HepG2 (cell line): Measurements from ENCODE around the gene BEGAIN. TPM values are rescaled to one million over a fixed set of nuclear protein-coding genes. Genes with fewer than 3 reads are reported as not detected.
A peak's percentile ranks its signal among the peaks of the same experiment; 100 is the strongest.

ENCODE experiments used
- ATAC-seq: fragments of 200-7000 bp; cut with Tn5 transposase; 3 replicates; pipeline ENCODE4 v1.9.1; 2020; ENCODE audit warnings: mild to moderate bottlenecking, moderate library complexity
- BruUV-seq: library from RNA; stranded (reverse); fragments of 400-500 nt; replicated peaks from 2 replicates; lab custom pipeline; 2021; lab: Mats Ljungman, UMichigan
- CTCF ChIA-PET: fragments of 300-600 bp; formaldehyde crosslinking; extraction: SDS; loops from one replicate; lab custom pipeline; 2021; ENCODE audit warnings: low total read pairs, inconsistent platforms, low intra/inter-chr PET ratio; lab: Yijun Ruan, JAX
- POLR2A ChIA-PET: fragments of 350-600 bp; sonication (Branson Sonifier 250); formaldehyde crosslinking; loops from one replicate; lab custom pipeline; 2020; ENCODE audit warnings: antibody characterized with exemption, inconsistent platforms; lab: Yijun Ruan, JAX
- DNase-seq: peaks from one replicate; pipeline ENCODE4 v3.0.0-alpha.2; 2015; ENCODE audit warnings: low spot score
- FAIRE-seq: peaks from 3 replicates; lab custom pipeline; 2011; peaks lifted over from hg19 to GRCh38; lab: Jason Lieb, UNC
- H2AFZ ChIP-seq: one replicate; pipeline ENCODE4 v1.6.1; 2011; ENCODE audit warnings: low read length, inconsistent platforms
- H3K27ac ChIP-seq: fragments of 300-600 bp; 3 replicates; pipeline ENCODE4 v1.8.0; 2011; ENCODE audit warnings: mixed run types, mild to moderate bottlenecking, mixed read lengths, low read length, inconsistent platforms; ENCODE audit not compliant: insufficient read depth; ENCODE audit errors: extremely low read length
- H3K27me3 ChIP-seq, 2 experiments: fragments of 200-600 bp in 1 of 2; 2 replicates in 1 of 2; 3 replicates in 1 of 2; pipeline versions ENCODE4 v1.6.0 to v1.8.0; 2011; ENCODE audit warnings: low read length in 2 of 2, mild to moderate bottlenecking in 2 of 2, moderate library complexity in 2 of 2, inconsistent platforms in 1 of 2; ENCODE audit not compliant: insufficient read depth in 2 of 2, control insufficient read depth in 1 of 2
- H3K36me3 ChIP-seq, 2 experiments: fragments of 200-600 bp in 1 of 2; replicated peaks in 1 of 2; 2 replicates in 1 of 2; 3 replicates in 1 of 2; pipeline versions ENCODE4 v1.5.1 to v1.8.0; 2011; ENCODE audit warnings: low read length in 2 of 2, inconsistent platforms in 1 of 2; ENCODE audit not compliant: insufficient read depth in 2 of 2, control insufficient read depth in 1 of 2
- H3K4me1 ChIP-seq: 2 replicates; pipeline ENCODE4 v1.5.1; 2012; ENCODE audit warnings: low read length, inconsistent platforms; ENCODE audit not compliant: insufficient read depth
- H3K4me2 ChIP-seq: 2 replicates; pipeline ENCODE4 v1.6.0; 2011; ENCODE audit warnings: low read depth, low read length, inconsistent platforms
- H3K4me3 ChIP-seq, 3 experiments: fragments of 200-600 bp in 1 of 3; sonication (generic), shearing (Covaris generic) in 1 of 3; replicated peaks in 1 of 3; 2 replicates each; pipeline ENCODE4 v1.5.1; 2011 to 2016; ENCODE audit warnings: low read length in 3 of 3, inconsistent platforms in 2 of 3, low read depth in 2 of 3, mild to moderate bottlenecking in 2 of 3, control low read depth in 1 of 3, mixed read lengths in 1 of 3; ENCODE audit not compliant: insufficient read depth in 1 of 3
- H3K79me2 ChIP-seq: one replicate; pipeline ENCODE4 v1.6.1; 2011; ENCODE audit warnings: low read length, inconsistent platforms; ENCODE audit not compliant: insufficient read depth
- H3K9ac ChIP-seq: 2 replicates; pipeline ENCODE4 v1.6.0; 2011; ENCODE audit warnings: mild to moderate bottlenecking, low read depth, low read length, inconsistent platforms; ENCODE audit not compliant: insufficient read depth
- H3K9me3 ChIP-seq: 2 replicates; pipeline ENCODE4 v1.5.1; 2012; ENCODE audit warnings: mild to moderate bottlenecking, low read length
- H4K20me1 ChIP-seq: 2 replicates; pipeline ENCODE4 v1.6.0; 2011; ENCODE audit warnings: inconsistent platforms, mild to moderate bottlenecking, low read length, moderate library complexity; ENCODE audit not compliant: insufficient read depth
- SP2 ChIP-seq: sonication (generic); formaldehyde crosslinking; IDR thresholded peaks from 2 replicates; pipeline ENCODE4 v1.5.1; 2020; ENCODE audit warnings: mild to moderate bottlenecking, missing genetic modification reagents
- ZNF720 ChIP-seq: sonication (generic); formaldehyde crosslinking; IDR thresholded peaks from 2 replicates; pipeline ENCODE4 v1.4.0; 2020; ENCODE audit warnings: missing genetic modification reagents
- ZNF768 ChIP-seq: sonication (generic); formaldehyde crosslinking; IDR thresholded peaks from 2 replicates; pipeline ENCODE4 v1.4.0; 2020; ENCODE audit warnings: missing genetic modification reagents
- WGBS: methylation state at CpG from one replicate; pipeline ENCODE4 v1.1.6; 2017; ENCODE audit warnings: low lambda C conversion rate; 5-methylcytosine and 5-hydroxymethylcytosine counted together
- in situ Hi-C: cut with HindIII; loops from 2 replicates; pipeline ENCODE4 v1.10.0; 2017; ENCODE audit warnings: low pct_unique_long_range_greater_than_20kb; ENCODE audit not compliant: extremely low pct_ligation_motif_present
- intact Hi-C: fragments of 100-400 bp; cut with micrococcal nuclease; formaldehyde crosslinking; loops from one replicate; pipeline ENCODE4 v1.10.0; 2022; ENCODE audit not compliant: unreplicated experiment
- polyA plus RNA-seq, 8 experiments: library from polyadenylated mRNA; depleted of rRNA in 3 of 8; stranded (reverse) in 7 of 8; unstranded in 1 of 8; fragments of >200 nt; fragmentation: Illumina TruSeq in 4 of 8; extraction: Trizol in 4 of 8; gene quantifications; 2 replicates each; pipeline versions ENCODE4 v1.2.1 to v1.2.3, GENCODE V29; 2011 to 2016; ENCODE audit warnings: low read depth in 4 of 8, missing spikeins in 1 of 8, mixed read lengths in 1 of 8; ENCODE audit not compliant: insufficient read depth in 1 of 8
- total RNA-seq, 5 experiments: library from RNA; depleted of rRNA; stranded (reverse); fragments of >200 nt; fragmentation: Illumina TruSeq; extraction: Trizol; gene quantifications; 2 replicates each; pipeline ENCODE4 v1.2.3, GENCODE V29; 2016; ENCODE audit warnings: low read depth in 1 of 5

The BEGAIN gene
- total and polyA plus RNA-seq, 2 of the 13 experiments (the other 11 are each of a cell fraction or from before 2014, with no cell fraction given) = not detected

- CTCF ChIA-PET = no interaction called here
- H3K4me3 ChIP-seq = no peak overlapping the region
- no peak overlapping the region for H3K27ac ChIP-seq
- no peak overlapping the region for H3K9ac ChIP-seq
- H3K79me2 ChIP-seq = no peaks in the 10 kb centered on the region
- DNase-seq = no peak
- peak; percentile 35; the same call in 2 of the 3 replicates for ATAC-seq
- H3K36me3 ChIP-seq = no peaks in the 10 kb centered on the region
- no peaks in the 10 kb centered on the region for H4K20me1 ChIP-seq
- POLR2A ChIA-PET = no interaction called here
- TF ChIP-seq SP2 (no peak), ZNF768 (CRISPR knock-in tag) (peak; percentile 92)
- peaks cover 7 to 55% of the 10 kb centered on the region in 2 experiments; a peak in 4 of 5 replicates for H3K27me3 ChIP-seq
- H3K4me2 ChIP-seq = no peak overlapping the region
- no peak for FAIRE-seq
- no peaks in the 10 kb centered on the region for H3K9me3 ChIP-seq
- in situ Hi-C loops (no loop called here), intact Hi-C loops (no loop called here)
- WGBS = 10% methylated on average over 8 of the region's 12 CpGs
- H3K4me1 ChIP-seq = no peaks in the 10 kb centered on the region
- BruUV-seq = no TSS peak
- no peak overlapping the region for H2AFZ ChIP-seq
These were observed 41.0 kb upstream of the BEGAIN start for GRCh38 chr14:100628225-100628624.

- Histone ChIP-seq H3K4me2 (no peak overlapping the region), H3K27ac (no peak overlapping the region), H3K9me3 (no peaks in the 10 kb centered on the region), H3K27me3 (peaks cover 10 to 67% of the 10 kb centered on the region in 2 experiments; a peak in 4 of 5 replicates), H3K4me3 (no peak overlapping the region), H2AFZ (no peak overlapping the region), H3K4me1 (no peaks in the 10 kb centered on the region), H3K79me2 (no peaks in the 10 kb centered on the region), H4K20me1 (no peaks in the 10 kb centered on the region), H3K36me3 (no peaks in the 10 kb centered on the region), H3K9ac (no peak overlapping the region)
- ChIA-PET POLR2A (no interaction called here), CTCF (no interaction called here)
- 25% methylated on average over 1 of the region's 1 CpG for WGBS
- BruUV-seq = no TSS peak
- ATAC-seq (no peak), DNase-seq (no peak), FAIRE-seq (no peak)
- in situ Hi-C loops (no loop called here), intact Hi-C loops (no loop called here)
- no peak for TF ChIP-seq ZNF720
These were observed 39.4 kb upstream of the BEGAIN start for GRCh38 chr14:100626614-100627013.
